ENCODE measurements around the gene GTF2E1. TPM values are rescaled to one million over a fixed set of nuclear protein-coding genes. Genes with fewer than 3 reads are reported as not detected.

Gene GTF2E1
- total and polyA plus RNA-seq, 10 of the 15 experiments (the other 5 are each of a cell fraction or from before 2014, with no cell fraction given) = 9.2 to 24.9 (median 16.2) TPM

DNA sequence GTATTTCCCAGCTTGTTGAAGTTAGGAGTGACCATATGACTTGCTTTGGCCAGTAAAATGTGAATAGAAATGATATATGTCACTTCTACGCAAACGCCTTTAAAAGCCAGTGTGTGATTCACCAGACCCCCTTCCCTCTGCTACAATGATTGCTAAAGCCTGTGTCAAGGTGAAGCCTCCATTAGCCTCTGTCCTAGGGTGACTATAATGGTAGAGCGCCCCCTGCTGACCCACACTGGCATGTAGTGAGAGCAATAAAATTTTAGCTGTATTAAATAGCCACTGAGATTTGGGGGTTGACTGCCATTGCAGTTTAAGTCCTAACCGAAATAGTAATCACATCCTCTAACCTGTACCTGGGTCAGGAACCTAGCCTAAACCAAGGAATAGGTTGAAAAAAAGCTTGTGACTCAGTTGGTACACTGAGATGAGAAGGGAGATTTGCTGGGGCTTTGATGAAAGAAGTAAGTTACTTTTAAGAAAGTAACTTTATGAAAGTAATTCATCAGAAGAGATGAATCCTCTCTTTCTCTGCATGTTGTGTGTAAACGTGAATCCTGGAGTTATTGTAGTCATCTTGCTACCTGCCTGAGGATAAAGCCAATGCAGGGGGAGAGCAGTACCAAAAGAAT, 52.6 kb downstream of the GTF2E1 start:
- ChIA-PET CTCF (interaction anchor here (0.5 to 11.4 kb wide), 45 partner anchors 9 to 735 kb away, joined by 3 to 376 read pairs (median 4); partner anchors contain the start of genes GTF2E1, NDUFB4 and RABL3), RAD21 (ENCODE audit: unreplicated experiment) (interaction anchor here (0.6 to 3.9 kb wide), 24 partner anchors 8 to 544 kb away, joined by 3 to 70 read pairs (median 4); partner anchors contain the start of gene NDUFB4), POLR2A (interaction anchor here (0.5 to 1.0 kb wide), 3 partner anchors 200 to 234 kb away, joined by 3 to 5 read pairs (median 4); no protein-coding TSS in a partner anchor), SMC1A (ENCODE audit: uncharacterized antibody, unreplicated experiment) (interaction anchor here (0.6 to 4.7 kb wide), 35 partner anchors 9 to 551 kb away, joined by 3 to 55 read pairs (median 5); partner anchors contain the start of gene NDUFB4)
- DNase-seq (ENCODE audit: low read depth, low spot score) = peak; percentile 51
- Histone ChIP-seq H3K4me3 (no peak overlapping the region), H3K79me2 (ENCODE audit: control insufficient read depth, insufficient read depth, low read length) (no peaks in the 10 kb centered on the region), H3K4me1 (ENCODE audit: control insufficient read depth, insufficient read depth, low read length) (peaks cover 5% of the 10 kb centered on the region), H3K27ac (ENCODE audit: control insufficient read depth, insufficient read depth) (no peak overlapping the region), H2AFZ (ENCODE audit: control insufficient read depth, low read depth, low read length) (peak overlapping the region; percentile 11; the same call in 1 of the 2 replicates), H3K9me3 (replicated peaks; ENCODE audit: control insufficient read depth, insufficient read depth, low read length) (no peaks in the 10 kb centered on the region), H3K27me3 (replicated peaks in 1 of 2; ENCODE audit: control insufficient read depth in 2 of 2, insufficient read depth in 2 of 2, low read length in 1 of 2) (no peaks in the 10 kb centered on the region), H3K9ac (ENCODE audit: control insufficient read depth, insufficient read depth, low read length) (no peak overlapping the region), H3K4me2 (ENCODE audit: control insufficient read depth, insufficient read depth) (no peak overlapping the region), H3K36me3 (ENCODE audit: control insufficient read depth in 2 of 2, insufficient read depth in 2 of 2, low read length in 1 of 2) (no peaks in the 10 kb centered on the region), H4K20me1 (ENCODE audit: control insufficient read depth, insufficient read depth) (no peaks in the 10 kb centered on the region)
- ATAC-seq = peak; percentile 100
- intact Hi-C loops (cut with micrococcal nuclease; ENCODE audit: unreplicated experiment) (loop anchor here (1.0 to 5.0 kb wide), 4 partner anchors 173 to 553 kb away; no protein-coding TSS in a partner anchor), in situ Hi-C loops (cut with MboI) (loop anchor here (10.0 kb wide), 2 partner anchors 200 to 550 kb away; partner anchors contain the start of gene NDUFB4)
- FAIRE-seq = peak; percentile 92
- no TSS peak for BruUV-seq (replicated peaks)
- 1% methylated on average over 5 of the region's 5 CpGs for WGBS (ENCODE audit: insufficient coverage, insufficient replicate concordance, low lambda C conversion rate, missing lambda C conversion rate)
- TF ChIP-seq MXI1 (IDR thresholded peaks at IDR 0.05; ENCODE audit: low read depth, low read length) (no peak), SIX5 (IDR thresholded peaks at IDR 0.05; ENCODE audit: low read depth, low read length, severe bottlenecking) (peak; percentile 8), RAD21 (IDR thresholded peaks at IDR 0.05; ENCODE audit: insufficient read depth, low read depth, low read length) (peak; percentile 98), JUNB (IDR thresholded peaks at IDR 0.05) (no peak), STAT3 (IDR thresholded peaks at IDR 0.05; ENCODE audit: low read depth, low read length) (no peak), IKZF2 (IDR thresholded peaks at IDR 0.05) (no peak), SMC3 (IDR thresholded peaks at IDR 0.05; ENCODE audit: borderline replicate concordance, low read length) (peak; percentile 99), EED (IDR thresholded peaks at IDR 0.05; ENCODE audit: low read depth) (no peak), YY1 (IDR thresholded peaks at IDR 0.05; ENCODE audit: low read depth, low read length) (peak; percentile 92), FOXM1 (IDR thresholded peaks at IDR 0.05; ENCODE audit: low read depth, low read length) (0 out of 2 replicates have a peak, but pooled peaks have one; percentile 44), SP1 (IDR thresholded peaks at IDR 0.05; ENCODE audit: low read depth, low read length) (no peak)
- TF ChIP-seq, protein P1, sequence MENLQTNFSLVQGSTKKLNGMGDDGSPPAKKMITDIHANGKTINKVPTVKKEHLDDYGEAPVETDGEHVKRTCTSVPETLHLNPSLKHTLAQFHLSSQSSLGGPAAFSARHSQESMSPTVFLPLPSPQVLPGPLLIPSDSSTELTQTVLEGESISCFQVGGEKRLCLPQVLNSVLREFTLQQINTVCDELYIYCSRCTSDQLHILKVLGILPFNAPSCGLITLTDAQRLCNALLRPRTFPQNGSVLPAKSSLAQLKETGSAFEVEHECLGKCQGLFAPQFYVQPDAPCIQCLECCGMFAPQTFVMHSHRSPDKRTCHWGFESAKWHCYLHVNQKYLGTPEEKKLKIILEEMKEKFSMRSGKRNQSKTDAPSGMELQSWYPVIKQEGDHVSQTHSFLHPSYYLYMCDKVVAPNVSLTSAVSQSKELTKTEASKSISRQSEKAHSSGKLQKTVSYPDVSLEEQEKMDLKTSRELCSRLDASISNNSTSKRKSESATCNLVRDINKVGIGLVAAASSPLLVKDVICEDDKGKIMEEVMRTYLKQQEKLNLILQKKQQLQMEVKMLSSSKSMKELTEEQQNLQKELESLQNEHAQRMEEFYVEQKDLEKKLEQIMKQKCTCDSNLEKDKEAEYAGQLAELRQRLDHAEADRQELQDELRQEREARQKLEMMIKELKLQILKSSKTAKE (IDR thresholded peaks at IDR 0.05; ENCODE audit: low read depth, poor library complexity, severe bottlenecking) = peak; percentile 33
- TF ChIP-seq, protein P2, sequence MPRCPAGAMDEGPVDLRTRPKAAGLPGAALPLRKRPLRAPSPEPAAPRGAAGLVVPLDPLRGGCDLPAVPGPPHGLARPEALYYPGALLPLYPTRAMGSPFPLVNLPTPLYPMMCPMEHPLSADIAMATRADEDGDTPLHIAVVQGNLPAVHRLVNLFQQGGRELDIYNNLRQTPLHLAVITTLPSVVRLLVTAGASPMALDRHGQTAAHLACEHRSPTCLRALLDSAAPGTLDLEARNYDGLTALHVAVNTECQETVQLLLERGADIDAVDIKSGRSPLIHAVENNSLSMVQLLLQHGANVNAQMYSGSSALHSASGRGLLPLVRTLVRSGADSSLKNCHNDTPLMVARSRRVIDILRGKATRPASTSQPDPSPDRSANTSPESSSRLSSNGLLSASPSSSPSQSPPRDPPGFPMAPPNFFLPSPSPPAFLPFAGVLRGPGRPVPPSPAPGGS (IDR thresholded peaks at IDR 0.05; ENCODE audit: borderline replicate concordance, insufficient read depth, low read depth, low read length, poor library complexity, severe bottlenecking) = no peak
- TF ChIP-seq, protein P3, sequence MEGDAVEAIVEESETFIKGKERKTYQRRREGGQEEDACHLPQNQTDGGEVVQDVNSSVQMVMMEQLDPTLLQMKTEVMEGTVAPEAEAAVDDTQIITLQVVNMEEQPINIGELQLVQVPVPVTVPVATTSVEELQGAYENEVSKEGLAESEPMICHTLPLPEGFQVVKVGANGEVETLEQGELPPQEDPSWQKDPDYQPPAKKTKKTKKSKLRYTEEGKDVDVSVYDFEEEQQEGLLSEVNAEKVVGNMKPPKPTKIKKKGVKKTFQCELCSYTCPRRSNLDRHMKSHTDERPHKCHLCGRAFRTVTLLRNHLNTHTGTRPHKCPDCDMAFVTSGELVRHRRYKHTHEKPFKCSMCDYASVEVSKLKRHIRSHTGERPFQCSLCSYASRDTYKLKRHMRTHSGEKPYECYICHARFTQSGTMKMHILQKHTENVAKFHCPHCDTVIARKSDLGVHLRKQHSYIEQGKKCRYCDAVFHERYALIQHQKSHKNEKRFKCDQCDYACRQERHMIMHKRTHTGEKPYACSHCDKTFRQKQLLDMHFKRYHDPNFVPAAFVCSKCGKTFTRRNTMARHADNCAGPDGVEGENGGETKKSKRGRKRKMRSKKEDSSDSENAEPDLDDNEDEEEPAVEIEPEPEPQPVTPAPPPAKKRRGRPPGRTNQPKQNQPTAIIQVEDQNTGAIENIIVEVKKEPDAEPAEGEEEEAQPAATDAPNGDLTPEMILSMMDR (IDR thresholded peaks at IDR 0.05 in 2 of 3, conservative IDR thresholded peaks at IDR 0.05 in 1 of 3; ENCODE audit: control insufficient read depth in 2 of 3, extremely low read depth in 1 of 3, insufficient read depth in 1 of 3, low read depth in 3 of 3, low read length in 3 of 3) = peak; percentile 78 to 91 (median 88); a peak in 5 of 6 replicates
- TF ChIP-seq, protein P4, sequence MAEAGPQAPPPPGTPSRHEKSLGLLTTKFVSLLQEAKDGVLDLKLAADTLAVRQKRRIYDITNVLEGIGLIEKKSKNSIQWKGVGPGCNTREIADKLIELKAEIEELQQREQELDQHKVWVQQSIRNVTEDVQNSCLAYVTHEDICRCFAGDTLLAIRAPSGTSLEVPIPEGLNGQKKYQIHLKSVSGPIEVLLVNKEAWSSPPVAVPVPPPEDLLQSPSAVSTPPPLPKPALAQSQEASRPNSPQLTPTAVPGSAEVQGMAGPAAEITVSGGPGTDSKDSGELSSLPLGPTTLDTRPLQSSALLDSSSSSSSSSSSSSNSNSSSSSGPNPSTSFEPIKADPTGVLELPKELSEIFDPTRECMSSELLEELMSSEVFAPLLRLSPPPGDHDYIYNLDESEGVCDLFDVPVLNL (IDR thresholded peaks at IDR 0.05; ENCODE audit: low read depth, low read length) = 0 out of 2 replicates have a peak, but pooled peaks have one; percentile 29
